A673 (cell line): Measurements from ENCODE around the gene COL16A1.

ENCODE experiments used
- CTCF ChIP-seq: fragments of 300-800, 200-600 bp; sonication (generic); conservative IDR thresholded peaks from 2 replicates; pipeline ENCODE4 v1.5.1; 2017; ENCODE audit warnings: low read depth, mild to moderate bottlenecking, antibody characterized with exemption, low read length, moderate library complexity, mixed read lengths
- EZH2 ChIP-seq: fragments of 200-600 bp; sonication (generic); IDR thresholded peaks from 2 replicates; pipeline ENCODE4 v1.6.1; 2017; ENCODE audit warnings: borderline replicate concordance, low read depth, mild to moderate bottlenecking, mixed read lengths, antibody characterized with exemption, low read length; ENCODE audit not compliant: poor library complexity, severe bottlenecking

GRCh38 chr1:31626223-31627207 is 77.3 kb downstream of the COL16A1 start:
- TF ChIP-seq CTCF (no peak), EZH2 (no peak)
